Osteocyte (in vitro differentiated cells): ENCODE data around the gene LPIN1. TPM values are rescaled to one million over a fixed set of nuclear protein-coding genes. Genes with fewer than 3 reads are reported as not detected.

Experiments
- DNase-seq: peaks from one replicate; pipeline ENCODE4 v3.0.0; 2021; ENCODE audit warnings: mixed read lengths; ENCODE audit not compliant: unreplicated experiment; ENCODE audit errors: extremely low spot score
- H3K27ac Mint-ChIP-seq: one replicate; pipeline ENCODE4 v1.8.0; 2021; ENCODE audit warnings: mild to moderate bottlenecking, mixed read lengths; ENCODE audit not compliant: unreplicated experiment
- H3K27me3 Mint-ChIP-seq: one replicate; pipeline ENCODE4 v1.8.0; 2021; ENCODE audit warnings: mixed read lengths; ENCODE audit not compliant: unreplicated experiment
- H3K36me3 Mint-ChIP-seq: one replicate; pipeline ENCODE4 v1.8.0; 2021; ENCODE audit warnings: mixed read lengths; ENCODE audit not compliant: unreplicated experiment
- H3K4me1 Mint-ChIP-seq: one replicate; pipeline ENCODE4 v1.8.0; 2021; ENCODE audit warnings: mixed read lengths; ENCODE audit not compliant: unreplicated experiment
- H3K4me3 Mint-ChIP-seq: one replicate; pipeline ENCODE4 v1.8.0; 2021; ENCODE audit warnings: mild to moderate bottlenecking, moderate library complexity, mixed read lengths; ENCODE audit not compliant: unreplicated experiment
- H3K9me3 Mint-ChIP-seq: one replicate; pipeline ENCODE4 v1.8.0; 2021; ENCODE audit warnings: mixed read lengths; ENCODE audit not compliant: unreplicated experiment
- total RNA-seq: library from RNA; stranded (reverse); gene quantifications from 2 replicates; pipeline ENCODE4 v1.2.1, GENCODE V29; 2021
- TF ChIP-seq, protein P1 (sequence below): fragments of 200-600 bp; sonication (generic); IDR thresholded peaks from 2 replicates; pipeline ENCODE4 v1.5.0; 2021; ENCODE audit warnings: antibody characterized with exemption, mild to moderate bottlenecking, moderate library complexity

LPIN1 gene
- total RNA-seq, 1 donor from 2014 or later, result 26.7 TPM

DNA sequence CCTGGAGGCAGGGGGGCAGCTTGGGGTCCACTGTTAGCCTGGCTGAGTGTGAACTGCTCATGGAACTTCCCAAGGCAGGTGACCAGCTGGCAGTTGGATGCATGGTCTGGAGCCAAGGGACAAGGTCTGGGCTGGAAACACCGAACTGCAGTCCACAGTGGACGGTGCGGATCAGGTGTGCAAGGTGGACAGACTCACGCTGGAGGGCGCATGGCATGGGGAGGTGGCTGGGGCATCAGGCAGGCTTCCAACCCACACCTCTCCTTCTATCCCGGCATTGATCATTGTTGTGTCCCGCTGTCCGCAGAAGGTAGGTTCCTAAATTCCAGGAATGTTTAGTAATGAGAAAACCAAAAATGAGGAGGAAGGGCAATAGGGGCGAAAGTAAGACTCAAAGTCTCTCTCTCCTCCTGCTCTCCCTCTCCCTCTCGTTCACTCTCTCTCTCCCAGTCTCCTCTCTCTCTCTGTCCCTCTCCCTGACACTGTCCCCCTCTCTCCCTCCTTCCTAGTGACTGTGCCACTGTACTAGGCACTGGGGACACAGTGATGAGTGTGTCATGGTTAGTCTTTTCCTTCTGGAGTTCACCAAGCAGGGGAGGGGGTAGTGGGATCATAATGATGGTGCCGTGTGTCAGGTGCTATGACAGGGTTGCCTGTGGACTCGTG, 30.3 kb upstream of the LPIN1 start:
- Mint-ChIP-seq H3K27ac (no peak overlapping the region), H3K4me1 (peaks cover 13% of the 10 kb centered on the region)

GRCh38 chr2:11716689-11717321, 29.6 kb upstream of the LPIN1 start:
- TF ChIP-seq, protein P1, sequence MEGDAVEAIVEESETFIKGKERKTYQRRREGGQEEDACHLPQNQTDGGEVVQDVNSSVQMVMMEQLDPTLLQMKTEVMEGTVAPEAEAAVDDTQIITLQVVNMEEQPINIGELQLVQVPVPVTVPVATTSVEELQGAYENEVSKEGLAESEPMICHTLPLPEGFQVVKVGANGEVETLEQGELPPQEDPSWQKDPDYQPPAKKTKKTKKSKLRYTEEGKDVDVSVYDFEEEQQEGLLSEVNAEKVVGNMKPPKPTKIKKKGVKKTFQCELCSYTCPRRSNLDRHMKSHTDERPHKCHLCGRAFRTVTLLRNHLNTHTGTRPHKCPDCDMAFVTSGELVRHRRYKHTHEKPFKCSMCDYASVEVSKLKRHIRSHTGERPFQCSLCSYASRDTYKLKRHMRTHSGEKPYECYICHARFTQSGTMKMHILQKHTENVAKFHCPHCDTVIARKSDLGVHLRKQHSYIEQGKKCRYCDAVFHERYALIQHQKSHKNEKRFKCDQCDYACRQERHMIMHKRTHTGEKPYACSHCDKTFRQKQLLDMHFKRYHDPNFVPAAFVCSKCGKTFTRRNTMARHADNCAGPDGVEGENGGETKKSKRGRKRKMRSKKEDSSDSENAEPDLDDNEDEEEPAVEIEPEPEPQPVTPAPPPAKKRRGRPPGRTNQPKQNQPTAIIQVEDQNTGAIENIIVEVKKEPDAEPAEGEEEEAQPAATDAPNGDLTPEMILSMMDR, result no peak
- H3K36me3 Mint-ChIP-seq, result no peaks in the 10 kb centered on the region
- peaks cover 8% of the 10 kb centered on the region for H3K4me1 Mint-ChIP-seq
- no peak overlapping the region for H3K4me3 Mint-ChIP-seq
- H3K27me3 Mint-ChIP-seq, result peaks cover 64% of the 10 kb centered on the region
- DNase-seq, result no peak
- H3K27ac Mint-ChIP-seq, result no peak overlapping the region
- no peaks in the 10 kb centered on the region for H3K9me3 Mint-ChIP-seq

More for the DNA sequence above, 30.3 kb upstream of the LPIN1 start:
- no peak for DNase-seq
- no peak overlapping the region for H3K4me3 Mint-ChIP-seq
- peaks cover 63% of the 10 kb centered on the region for H3K27me3 Mint-ChIP-seq
- TF ChIP-seq, protein P1, result no peak
- H3K36me3 Mint-ChIP-seq, result no peaks in the 10 kb centered on the region
- no peaks in the 10 kb centered on the region for H3K9me3 Mint-ChIP-seq

DNA sequence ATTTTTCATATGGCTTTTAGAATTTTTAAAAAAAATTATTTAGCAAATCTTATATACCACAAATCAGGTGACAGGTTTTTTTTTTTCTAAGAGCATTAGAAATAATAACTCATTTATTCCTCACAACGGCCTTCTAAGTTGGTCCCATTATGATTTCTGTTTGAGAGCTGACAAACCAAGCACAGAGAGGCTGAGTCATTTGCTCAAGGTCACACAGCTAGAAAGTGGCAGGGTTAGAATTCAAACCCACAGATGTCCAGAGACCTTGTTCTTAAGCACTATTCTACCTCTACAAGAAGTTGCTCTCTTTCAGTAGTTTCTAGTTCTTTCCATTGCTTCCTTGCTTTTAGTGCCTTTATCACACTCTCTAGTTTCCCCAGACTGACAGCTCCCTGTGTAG, 28.8 kb upstream of the LPIN1 start:
- no peaks in the 10 kb centered on the region for H3K9me3 Mint-ChIP-seq
- peaks cover 8% of the 10 kb centered on the region for H3K4me1 Mint-ChIP-seq
- TF ChIP-seq, protein P1, result no peak
- no peak overlapping the region for H3K27ac Mint-ChIP-seq
- H3K4me3 Mint-ChIP-seq, result no peak overlapping the region
- no peak for DNase-seq
- no peaks in the 10 kb centered on the region for H3K36me3 Mint-ChIP-seq
- peaks cover 70% of the 10 kb centered on the region for H3K27me3 Mint-ChIP-seq

GRCh38 chr2:11718606-11719005, 27.8 kb upstream of the LPIN1 start:
- peaks cover 80% of the 10 kb centered on the region for H3K27me3 Mint-ChIP-seq
- no peaks in the 10 kb centered on the region for H3K9me3 Mint-ChIP-seq
- no peak for DNase-seq
- no peak overlapping the region for H3K4me3 Mint-ChIP-seq
- no peaks in the 10 kb centered on the region for H3K36me3 Mint-ChIP-seq
- TF ChIP-seq, protein P1, result no peak
- H3K4me1 Mint-ChIP-seq, result peaks cover 8% of the 10 kb centered on the region
- H3K27ac Mint-ChIP-seq, result no peak overlapping the region

- H3K27ac Mint-ChIP-seq, result no peak overlapping the region
- H3K36me3 Mint-ChIP-seq, result no peaks in the 10 kb centered on the region
- H3K4me1 Mint-ChIP-seq, result peaks cover 8% of the 10 kb centered on the region
- DNase-seq, result no peak
- H3K27me3 Mint-ChIP-seq, result peaks cover 80% of the 10 kb centered on the region
- H3K4me3 Mint-ChIP-seq, result no peak overlapping the region
- no peaks in the 10 kb centered on the region for H3K9me3 Mint-ChIP-seq
- TF ChIP-seq, protein P1, result no peak
Observed at GRCh38 chr2:11719230-11719977, 27.0 kb upstream of the LPIN1 start.
